ENCODE measurements around the gene FPGS. TPM values are rescaled to one million over a fixed set of nuclear protein-coding genes. Genes with fewer than 3 reads are reported as not detected.
"Not testable (repeated sequence)": the region's sequence is repeated elsewhere in the genome, so short reads cannot be mapped to it uniquely, and the experiment has no call there.

The FPGS gene
- 10 to 100 TPM; 66.7 to 78.1 TPM for total RNA-seq

- peak within 1 kb of the TSS; percentile 92 for H3K4me3 Mint-ChIP-seq
- peak within 1 kb of the TSS; percentile 92 for H3K27ac Mint-ChIP-seq
- no peaks in the 10 kb centered on the region for H3K9me3 Mint-ChIP-seq
- POLR2A ChIA-PET = no interaction called here
- H3K4me1 Mint-ChIP-seq = peaks cover 29% of the 10 kb centered on the region
- H3K36me3 Mint-ChIP-seq (ENCODE audit: low read depth) = peaks cover 8% of the 10 kb centered on the region
- no peaks in the 10 kb centered on the region for H3K27me3 Mint-ChIP-seq
- peak; percentile 84 for DNase-seq
- CTCF ChIA-PET = interaction anchor here (0.7 to 1.4 kb wide), 5 partner anchors 9 to 119 kb away, joined by 3 to 4 read pairs (median 4); partner anchors contain the start of genes CDK9 and SH2D3C
These were observed at the start of gene FPGS for GRCh38 chr9:127802576-127803443. Gene FPGS, plus strand, starts transcription at chr9:127802882. Its CDS starts 43 bp downstream, at chr9:127802925.

DNA sequence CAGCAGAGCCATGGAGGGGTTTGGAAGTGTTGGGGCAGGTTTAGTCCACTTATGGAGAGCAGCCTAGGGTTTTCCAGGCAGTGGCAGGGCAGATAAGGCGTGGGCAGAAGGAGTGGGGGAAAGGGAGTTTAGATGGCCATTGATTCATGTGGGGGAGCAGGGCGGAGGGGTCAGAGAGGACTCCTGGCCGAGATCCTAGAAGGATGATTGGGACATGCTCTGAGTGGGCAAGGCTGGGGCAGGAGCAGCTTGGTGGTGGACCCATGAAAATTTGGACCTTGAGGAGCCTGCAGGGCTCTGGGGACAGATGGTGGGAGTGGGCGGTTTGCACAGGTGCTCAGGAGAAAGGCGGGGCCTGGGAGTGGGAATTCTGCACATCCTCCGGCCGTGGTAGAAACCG lies 49.5 kb upstream of the FPGS start:
- Mint-ChIP-seq H3K4me3 (no peak overlapping the region), H3K4me1 (no peaks in the 10 kb centered on the region), H3K9me3 (no peaks in the 10 kb centered on the region), H3K36me3 (ENCODE audit: low read depth) (peaks cover 19% of the 10 kb centered on the region), H3K27ac (no peak overlapping the region), H3K27me3 (no peaks in the 10 kb centered on the region)
- CTCF ChIA-PET = interaction anchor here (1.6 kb wide), 1 partner anchor 18 kb away, joined by 5 read pairs; the partner anchor contains the start of gene TOR2A
- POLR2A ChIA-PET = no interaction called here
- no peak for DNase-seq

DNA sequence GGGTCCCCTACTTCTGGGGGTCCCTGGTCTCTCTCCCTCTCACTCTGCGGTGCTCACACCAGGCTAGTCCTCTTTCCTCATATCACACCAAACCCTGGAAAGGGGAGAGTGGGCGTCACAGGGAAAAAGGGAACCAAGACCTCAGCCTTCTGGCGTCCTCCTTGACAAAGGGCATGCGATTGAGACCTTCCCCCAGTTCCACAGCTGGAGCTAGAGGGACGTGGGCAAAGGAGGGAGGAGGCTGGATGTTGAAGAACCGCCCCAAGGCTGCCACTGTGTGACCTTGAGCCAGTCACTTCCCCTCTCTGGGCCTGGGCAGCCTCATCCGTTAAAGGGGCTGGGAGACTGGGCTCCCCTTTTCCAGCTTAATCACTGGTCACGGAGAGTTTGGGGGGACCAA lies 49.1 kb upstream of the FPGS start:
- no peaks in the 10 kb centered on the region for H3K9me3 Mint-ChIP-seq
- ChIA-PET POLR2A (no interaction called here), CTCF (interaction anchor here (0.8 to 1.6 kb wide), 2 partner anchors 10 to 19 kb away, joined by 3 to 5 read pairs; partner anchors contain the start of gene TOR2A)
- H3K36me3 Mint-ChIP-seq (ENCODE audit: low read depth) = peaks cover 19% of the 10 kb centered on the region
- H3K4me1 Mint-ChIP-seq = peaks cover 2% of the 10 kb centered on the region
- DNase-seq = no peak
- no peak overlapping the region for H3K27ac Mint-ChIP-seq
- no peaks in the 10 kb centered on the region for H3K27me3 Mint-ChIP-seq
- no peak overlapping the region for H3K4me3 Mint-ChIP-seq

- DNase-seq = no peak
- ChIA-PET CTCF (interaction anchor here (0.7 to 1.6 kb wide), 3 partner anchors 9 to 20 kb away, joined by 3 to 5 read pairs (median 3); partner anchors contain the start of gene TOR2A), POLR2A (no interaction called here)
- Mint-ChIP-seq H3K27ac (no peak overlapping the region), H3K27me3 (no peaks in the 10 kb centered on the region), H3K4me3 (no peak overlapping the region), H3K36me3 (ENCODE audit: low read depth) (peaks cover 20% of the 10 kb centered on the region), H3K9me3 (no peaks in the 10 kb centered on the region), H3K4me1 (peaks cover 3% of the 10 kb centered on the region)
These were observed 48.3 kb upstream of the FPGS start for GRCh38 chr9:127754099-127755060.

DNA sequence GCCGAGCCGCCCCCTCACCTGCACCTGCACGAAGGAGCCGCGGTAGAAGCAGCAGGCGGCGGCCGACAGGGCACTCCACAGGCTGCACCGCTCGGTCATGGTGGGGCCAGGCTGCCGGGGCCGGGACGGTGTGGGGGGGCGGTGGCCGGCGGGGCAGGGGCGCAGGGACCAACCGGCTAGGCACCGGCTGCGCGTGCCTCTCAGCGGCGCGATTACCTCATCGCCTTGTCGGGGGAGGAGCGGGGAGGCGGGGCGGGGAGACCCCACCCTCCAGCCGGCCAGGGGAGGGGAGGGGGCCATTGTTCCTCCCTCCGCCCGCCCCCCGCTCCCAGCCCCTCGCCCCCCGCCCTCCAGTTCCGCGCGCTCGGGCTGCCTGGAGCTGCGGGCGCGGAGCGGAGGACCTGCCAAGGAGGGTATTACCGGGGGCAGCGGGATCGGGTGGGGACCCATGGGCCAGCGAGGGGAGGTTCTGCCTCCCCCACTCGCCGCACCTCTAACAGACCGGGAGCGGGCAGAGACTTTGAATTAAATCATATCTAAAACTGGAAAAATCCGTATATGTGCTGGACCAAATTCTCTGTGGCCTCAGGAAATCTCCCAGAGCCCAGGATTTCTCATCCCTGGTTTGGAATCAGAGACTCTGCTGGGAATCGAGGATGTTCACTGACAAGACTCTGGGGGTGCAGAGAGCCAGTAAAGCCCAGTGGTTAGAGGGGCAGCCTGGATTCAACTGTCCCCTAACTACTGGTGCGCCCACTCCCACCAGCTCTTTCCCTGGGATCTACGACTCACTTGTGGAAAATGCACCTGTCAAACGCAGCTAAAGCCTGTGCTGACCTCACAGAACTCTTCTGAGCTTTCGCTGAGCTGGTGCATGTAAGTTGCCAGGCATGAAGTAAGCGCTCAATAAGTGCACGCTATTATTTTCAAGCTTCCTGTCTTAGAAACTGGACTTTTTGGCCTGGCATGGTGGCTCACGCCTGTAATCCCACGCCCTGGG lies 47.3 kb upstream of the FPGS start:
- DNase-seq = no peak
- no peaks in the 10 kb centered on the region for H3K27me3 Mint-ChIP-seq
- H3K9me3 Mint-ChIP-seq = no peaks in the 10 kb centered on the region
- H3K4me3 Mint-ChIP-seq = no peak overlapping the region
- POLR2A ChIA-PET = no interaction called here
- H3K27ac Mint-ChIP-seq = no peak overlapping the region
- peaks cover 15% of the 10 kb centered on the region for H3K36me3 Mint-ChIP-seq (ENCODE audit: low read depth)
- CTCF ChIA-PET = no interaction called here
- H3K4me1 Mint-ChIP-seq = peaks cover 3% of the 10 kb centered on the region

GRCh38 chr9:127756233-127756632 lies 46.4 kb upstream of the FPGS start:
- CTCF ChIA-PET = interaction anchor here (0.6 to 1.6 kb wide), 3 partner anchors 10 to 209 kb away, joined by 4 read pairs; no protein-coding TSS in a partner anchor
- Mint-ChIP-seq H3K4me1 (peaks cover 3% of the 10 kb centered on the region), H3K27me3 (no peaks in the 10 kb centered on the region), H3K36me3 (ENCODE audit: low read depth) (peaks cover 12% of the 10 kb centered on the region), H3K27ac (no peak overlapping the region), H3K9me3 (no peaks in the 10 kb centered on the region), H3K4me3 (no peak overlapping the region)
- no peak for DNase-seq
- POLR2A ChIA-PET = no interaction called here

DNA sequence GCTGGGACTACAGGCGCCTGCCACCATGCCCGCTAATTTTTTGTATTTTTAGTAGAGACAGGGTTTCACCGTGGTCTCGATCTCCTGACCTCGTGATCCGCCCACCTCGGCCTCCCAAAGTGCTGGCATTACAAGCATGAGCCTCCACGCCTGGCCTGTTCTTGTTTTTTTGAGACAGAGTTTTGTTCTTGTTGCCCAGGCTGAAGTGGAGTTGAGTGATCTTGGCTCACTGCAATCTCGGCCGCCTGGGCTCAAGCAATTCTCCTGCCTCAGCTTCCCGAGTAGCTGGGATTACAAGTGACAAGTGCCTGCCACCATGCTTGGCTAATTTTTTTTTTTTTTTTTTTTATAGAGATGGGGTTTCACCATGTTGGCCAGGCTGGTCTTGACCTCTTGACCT lies 45.9 kb upstream of the FPGS start:
- H3K4me1 Mint-ChIP-seq, DNase-seq, H3K27ac Mint-ChIP-seq, H3K4me3 Mint-ChIP-seq, H3K9me3 Mint-ChIP-seq, H3K27me3 Mint-ChIP-seq, POLR2A ChIA-PET: not testable (repeated sequence)
- peaks cover 12% of the 10 kb centered on the region for H3K36me3 Mint-ChIP-seq (ENCODE audit: low read depth)
- CTCF ChIA-PET = interaction anchor here (0.5 to 2.2 kb wide), 5 partner anchors 9 to 368 kb away, joined by 3 to 5 read pairs (median 4); no protein-coding TSS in a partner anchor

- Mint-ChIP-seq H3K9me3 (no peaks in the 10 kb centered on the region), H3K27me3 (no peaks in the 10 kb centered on the region), H3K27ac (no peak overlapping the region), H3K4me1 (peaks cover 17% of the 10 kb centered on the region), H3K36me3 (ENCODE audit: low read depth) (peaks cover 28% of the 10 kb centered on the region), H3K4me3 (no peak overlapping the region)
- CTCF ChIA-PET = interaction anchor here (0.7 to 2.2 kb wide), 3 partner anchors 8 to 16 kb away, joined by 3 to 5 read pairs (median 3); no protein-coding TSS in a partner anchor
- POLR2A ChIA-PET = interaction anchor here (0.5 kb wide), 1 partner anchor 260 kb away, joined by 3 read pairs; no protein-coding TSS in a partner anchor
- no peak for DNase-seq
These were observed 43.8 kb upstream of the FPGS start for GRCh38 chr9:127758843-127759242.

DNA sequence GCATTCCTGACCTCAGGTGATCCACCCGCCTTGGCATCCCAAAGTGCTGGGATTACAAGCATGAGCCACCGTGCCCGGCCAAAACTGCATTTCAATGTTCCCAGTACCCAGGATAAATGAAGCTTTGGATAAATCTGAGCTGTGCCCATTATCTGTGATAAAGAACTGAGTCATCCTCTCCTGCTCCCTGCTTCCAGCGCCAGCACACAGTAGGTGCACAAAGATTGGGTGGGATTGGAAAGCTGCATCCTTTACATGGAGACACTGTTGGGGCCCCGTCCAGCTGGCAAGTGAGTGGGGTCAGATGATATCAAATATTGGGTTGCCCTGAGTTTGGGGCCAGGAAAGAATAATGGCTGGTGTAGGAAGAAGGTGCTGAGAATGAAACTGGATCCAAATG lies 41.6 kb upstream of the FPGS start:
- no peak overlapping the region for H3K4me3 Mint-ChIP-seq
- peaks cover 43% of the 10 kb centered on the region for H3K36me3 Mint-ChIP-seq (ENCODE audit: low read depth)
- H3K4me1 Mint-ChIP-seq = peaks cover 32% of the 10 kb centered on the region
- DNase-seq = no peak
- ChIA-PET POLR2A (no interaction called here), CTCF (interaction anchor here (3.2 kb wide), 1 partner anchor 27 kb away, joined by 13 read pairs; the partner anchor contains the start of gene TOR2A)
- H3K27ac Mint-ChIP-seq = no peak overlapping the region
- H3K27me3 Mint-ChIP-seq = no peaks in the 10 kb centered on the region
- no peaks in the 10 kb centered on the region for H3K9me3 Mint-ChIP-seq

GRCh38 chr9:127761491-127761956 lies 41.2 kb upstream of the FPGS start:
- Mint-ChIP-seq H3K27me3 (no peaks in the 10 kb centered on the region), H3K27ac (no peak overlapping the region)

GRCh38 chr9:127762111-127762676 lies 40.5 kb upstream of the FPGS start:
- POLR2A ChIA-PET = no interaction called here
- Mint-ChIP-seq H3K27ac (no peak overlapping the region), H3K4me3 (peak overlapping the region; percentile 13), H3K9me3 (no peaks in the 10 kb centered on the region), H3K4me1 (peaks cover 42% of the 10 kb centered on the region), H3K27me3 (no peaks in the 10 kb centered on the region), H3K36me3 (ENCODE audit: low read depth) (peaks cover 54% of the 10 kb centered on the region)
- no peak for DNase-seq
- CTCF ChIA-PET = interaction anchor here (2.3 to 3.2 kb wide), 2 partner anchors 28 to 107 kb away, joined by 8 to 13 read pairs; partner anchors contain the start of gene TOR2A

More at GRCh38 chr9:127761491-127761956, 41.2 kb upstream of the FPGS start:
- no peak for DNase-seq
- CTCF ChIA-PET = interaction anchor here (3.2 kb wide), 1 partner anchor 27 kb away, joined by 13 read pairs; the partner anchor contains the start of gene TOR2A
- H3K9me3 Mint-ChIP-seq = no peaks in the 10 kb centered on the region
- POLR2A ChIA-PET = no interaction called here
- no peak overlapping the region for H3K4me3 Mint-ChIP-seq
- H3K4me1 Mint-ChIP-seq = peaks cover 37% of the 10 kb centered on the region
- peaks cover 47% of the 10 kb centered on the region for H3K36me3 Mint-ChIP-seq (ENCODE audit: low read depth)
